NCI-H2081 (cell line): ENCODE data around the gene TBCA.

ENCODE experiments used
- DNase-seq, 2 experiments: peaks; one replicate each; lab custom pipeline; 2025; lab: John Stamatoyannopoulos, UW

Gene TBCA

DNA sequence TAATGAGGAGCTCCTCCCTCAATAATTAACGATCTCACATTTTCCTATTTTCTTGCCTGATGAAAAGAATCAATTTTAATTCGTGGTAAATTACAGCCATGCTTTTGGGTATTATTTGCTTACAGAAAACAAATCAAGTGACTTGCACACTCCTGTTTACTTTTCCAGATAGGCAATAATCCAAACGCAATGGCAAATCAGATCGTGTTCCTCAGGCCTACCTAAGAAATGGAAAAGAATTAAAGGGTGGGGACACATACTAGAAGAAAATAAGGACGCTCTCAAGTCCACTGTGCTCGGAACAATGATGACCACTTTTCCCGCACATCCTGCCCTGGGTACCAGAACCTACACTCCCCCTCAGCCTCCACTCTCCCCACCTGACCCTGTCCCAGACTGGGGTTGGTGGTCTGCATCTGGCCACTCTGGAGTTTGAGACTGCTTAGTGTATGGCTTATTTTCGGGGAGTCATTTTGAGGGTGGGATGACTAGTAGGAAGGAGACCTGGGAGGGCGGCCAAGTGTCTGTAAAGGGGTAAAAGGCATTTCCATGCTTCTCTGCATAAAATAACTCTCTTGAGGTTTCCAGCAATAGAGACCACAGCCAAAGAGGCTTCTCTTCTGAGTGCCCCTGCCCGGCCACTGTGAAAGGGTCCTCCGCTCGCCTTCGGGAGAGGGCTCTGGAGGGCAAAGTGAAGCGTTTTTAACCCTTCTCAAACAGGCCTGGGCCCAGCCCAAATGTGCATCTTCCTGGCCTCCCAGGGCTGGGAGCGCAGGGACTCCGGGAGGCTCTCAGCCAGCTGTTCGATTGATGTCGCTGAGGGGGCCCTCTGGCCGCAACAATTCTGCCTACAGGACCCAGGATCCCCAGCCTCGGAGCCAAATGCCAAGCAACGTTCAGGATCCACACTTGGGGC, 133.1 kb downstream of the TBCA start:
- no peak for DNase-seq

- DNase-seq, result no peak
Measured at GRCh38 chr5:77641963-77642737, 134.0 kb downstream of the TBCA start.

- no peak for DNase-seq
Measured at GRCh38 chr5:77641397-77641943, 134.7 kb downstream of the TBCA start.
